ENCODE data around the gene NOSIP.
A peak's percentile ranks its signal among the peaks of the same experiment; 100 is the strongest.

Gene NOSIP

DNA sequence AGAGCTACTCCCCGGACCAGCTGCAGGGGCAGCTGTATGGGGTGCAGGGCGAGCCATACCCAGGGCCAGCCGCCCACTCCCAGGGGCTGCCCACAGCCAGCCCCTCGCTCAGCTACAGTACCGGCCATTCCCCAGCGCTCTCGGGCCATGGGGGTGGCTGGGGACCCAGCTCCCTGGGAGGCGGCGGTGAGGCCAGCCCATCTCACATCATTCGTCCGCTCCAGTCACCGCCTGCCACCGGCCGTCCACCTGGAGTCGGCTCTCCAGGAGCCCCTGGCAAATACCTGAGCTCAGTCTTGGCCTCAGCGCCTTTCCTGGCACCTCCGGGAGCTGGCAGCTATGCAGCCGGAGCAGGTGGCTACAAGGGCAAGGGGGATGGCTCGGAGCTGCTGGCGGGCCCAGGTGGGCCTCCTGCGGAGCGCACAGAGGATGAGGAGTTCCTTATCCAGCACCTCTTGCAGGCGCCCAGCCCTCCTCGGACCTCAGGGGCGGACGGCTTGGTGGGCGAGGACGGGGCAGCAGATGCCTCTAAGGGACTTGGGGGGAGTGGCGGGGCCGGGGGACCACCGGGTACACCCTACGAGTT is 15.6 kb upstream of the NOSIP start:
- DNase-seq (ENCODE audit: extremely low spot score, insufficient read length, low read depth): no peak
- no peak for FAIRE-seq

DNA sequence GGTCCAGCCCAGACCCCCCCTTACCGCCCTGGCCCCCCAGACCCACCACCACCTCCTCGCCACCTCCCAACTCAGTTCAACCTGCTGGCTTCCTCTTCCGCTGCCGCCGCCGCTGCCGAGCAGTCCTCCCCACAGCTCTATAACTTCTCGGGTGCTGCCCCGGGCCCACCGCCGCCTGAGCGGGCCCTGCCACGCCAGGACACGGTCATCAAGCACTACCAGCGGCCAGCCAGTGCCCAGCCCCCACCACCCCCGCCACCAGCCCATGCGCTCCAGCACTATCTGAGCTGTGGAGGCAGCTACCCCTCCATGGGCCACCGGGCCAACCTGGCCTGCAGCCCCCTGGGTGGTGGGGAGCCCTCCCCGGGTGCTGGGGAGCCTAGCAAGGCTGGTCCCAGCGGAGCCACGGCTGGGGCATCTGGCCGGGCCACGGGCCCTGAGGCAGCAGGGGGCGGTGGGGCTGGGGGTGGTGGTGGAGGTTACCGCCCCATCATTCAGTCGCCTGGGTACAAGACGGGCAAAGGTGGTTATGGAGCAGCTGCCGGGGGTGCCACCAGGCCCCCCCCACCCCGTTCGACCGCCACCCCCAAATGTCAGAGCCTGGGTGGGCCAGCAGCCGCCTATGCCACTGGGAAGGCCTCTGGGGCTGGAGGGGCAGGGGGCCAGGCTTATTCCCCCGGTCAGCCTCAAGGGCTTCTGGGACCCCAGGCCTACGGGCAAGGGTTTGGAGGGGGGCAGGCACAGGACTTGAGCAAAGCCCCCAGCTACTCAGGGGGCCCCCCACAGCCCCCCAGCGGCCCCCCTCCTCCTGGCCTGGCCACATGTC is 14.8 kb upstream of the NOSIP start:
- DNase-seq (ENCODE audit: extremely low spot score, insufficient read length, low read depth): no peak
- no peak for FAIRE-seq

DNA sequence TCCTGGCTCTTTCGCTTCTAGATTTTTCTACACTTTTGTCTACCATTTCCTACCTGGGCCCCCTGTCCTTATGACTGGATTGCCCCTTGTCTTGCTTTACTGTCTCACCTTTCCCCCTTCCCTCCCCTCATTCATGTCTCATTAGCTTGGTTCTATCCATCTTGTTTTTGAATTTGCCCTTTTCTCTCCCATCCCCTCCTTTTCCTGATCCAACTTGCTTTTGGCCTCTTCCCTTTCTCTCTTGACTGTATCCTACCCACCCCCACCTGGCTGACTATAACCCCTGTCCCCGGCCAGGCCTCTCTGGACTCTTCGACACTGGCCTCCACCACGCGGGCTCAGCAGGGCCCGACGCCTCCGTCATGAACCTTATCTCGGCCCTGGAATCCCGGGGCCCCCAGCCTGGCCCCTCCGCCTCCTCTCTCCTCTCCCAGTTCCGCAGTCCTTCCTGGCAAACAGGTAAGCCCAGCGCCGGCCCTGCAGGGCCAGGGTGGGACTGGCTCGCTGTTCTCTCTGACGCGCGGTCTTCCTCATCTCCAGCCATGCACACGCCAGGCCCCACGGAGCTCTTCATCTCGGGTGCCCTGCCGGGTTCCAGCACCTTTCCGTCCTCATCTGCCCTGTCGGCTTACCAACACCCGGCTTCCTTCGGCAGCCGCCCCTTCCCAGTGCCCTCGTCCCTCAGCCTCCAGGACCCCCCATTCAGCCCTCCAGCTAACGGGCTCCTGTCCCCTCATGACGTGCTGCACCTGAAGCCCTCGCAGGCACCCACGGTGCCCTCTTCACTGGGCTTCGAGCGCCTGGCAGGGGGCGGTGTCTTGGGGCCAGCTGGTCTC is 14.0 kb upstream of the NOSIP start:
- FAIRE-seq (no peak), DNase-seq (ENCODE audit: extremely low spot score, insufficient read length, low read depth) (no peak)

DNA sequence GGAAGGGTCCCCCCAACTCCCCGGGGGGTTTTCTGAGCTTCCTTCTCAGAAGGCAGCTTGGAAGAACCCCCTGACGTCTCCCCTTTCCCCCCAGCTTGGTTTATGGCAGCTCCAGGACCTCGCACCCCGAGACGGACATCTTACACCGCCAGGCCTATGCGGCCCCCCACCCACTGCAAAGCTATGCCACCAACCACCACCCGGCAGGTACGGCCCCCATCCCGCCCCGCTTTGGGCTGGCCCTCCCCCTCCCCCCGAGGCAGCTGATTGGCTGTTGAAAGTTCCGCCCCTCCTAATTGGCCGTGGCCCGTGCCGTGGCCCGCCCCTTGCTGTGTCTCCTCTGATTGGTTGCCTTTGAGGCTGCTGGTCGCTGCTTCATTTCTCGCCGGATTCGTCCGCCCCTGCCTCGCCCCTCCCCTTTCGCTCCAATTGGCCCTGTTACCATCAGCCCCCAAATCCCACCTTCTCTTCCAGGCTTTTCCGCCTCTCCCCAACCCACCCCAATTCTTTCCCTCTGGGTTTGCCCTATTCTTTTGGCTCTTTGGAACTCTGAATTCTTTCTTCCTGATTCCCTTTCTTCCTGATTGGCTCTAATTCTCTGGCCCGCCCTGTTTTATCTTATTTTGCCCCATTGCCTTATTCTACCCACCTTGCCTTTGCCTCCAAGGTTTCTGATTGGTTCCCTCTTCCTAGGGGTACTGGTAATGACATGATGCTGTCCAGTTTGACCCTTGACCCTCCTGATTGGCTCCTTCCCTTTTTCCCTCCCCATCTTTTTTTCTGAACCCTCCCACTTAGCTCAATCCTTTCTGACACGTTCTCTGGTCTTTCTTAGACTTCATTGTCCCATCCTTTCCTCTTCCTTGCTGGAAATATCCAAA is 13.1 kb upstream of the NOSIP start:
- DNase-seq (ENCODE audit: extremely low spot score, insufficient read length, low read depth) (peak; percentile 99), FAIRE-seq (peak; percentile 99)

DNA sequence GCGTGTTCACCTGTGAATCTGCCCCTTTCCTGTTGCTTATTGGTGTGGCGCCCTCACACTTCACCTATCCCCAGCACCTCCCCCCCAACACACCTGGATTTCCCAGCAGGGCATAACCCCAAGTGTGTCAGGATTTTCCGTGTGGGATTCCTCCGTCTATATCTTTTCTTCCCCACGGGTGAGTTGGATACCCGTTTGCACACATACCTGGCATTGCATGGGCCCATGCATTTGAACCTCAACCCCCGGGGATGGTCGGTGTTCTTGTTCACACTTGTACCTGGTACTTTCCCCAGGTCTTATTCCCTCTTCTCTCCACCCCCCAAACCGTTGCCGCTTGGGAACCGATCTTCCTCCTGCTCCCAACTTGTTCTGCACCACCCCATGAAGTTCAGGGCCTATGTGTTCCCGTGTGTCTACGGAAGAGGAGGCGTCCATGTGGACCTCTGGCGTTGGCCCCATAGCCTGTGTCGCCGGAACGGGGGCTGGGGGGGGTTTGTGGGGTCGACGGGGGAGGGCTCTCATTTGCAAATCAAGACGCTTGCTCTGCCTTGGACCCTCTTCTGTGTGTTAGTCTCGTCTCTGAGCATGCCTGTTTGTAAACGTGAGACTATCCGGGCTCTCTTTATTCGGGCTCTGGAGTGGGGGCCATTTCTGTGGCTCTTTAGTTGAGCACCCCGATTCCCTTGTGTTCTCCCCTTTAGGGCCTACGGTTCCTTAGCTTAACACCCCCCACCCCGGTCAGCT is 12.3 kb upstream of the NOSIP start:
- no peak for DNase-seq (ENCODE audit: extremely low spot score, insufficient read length, low read depth)
- peak; percentile 73 for FAIRE-seq

DNA sequence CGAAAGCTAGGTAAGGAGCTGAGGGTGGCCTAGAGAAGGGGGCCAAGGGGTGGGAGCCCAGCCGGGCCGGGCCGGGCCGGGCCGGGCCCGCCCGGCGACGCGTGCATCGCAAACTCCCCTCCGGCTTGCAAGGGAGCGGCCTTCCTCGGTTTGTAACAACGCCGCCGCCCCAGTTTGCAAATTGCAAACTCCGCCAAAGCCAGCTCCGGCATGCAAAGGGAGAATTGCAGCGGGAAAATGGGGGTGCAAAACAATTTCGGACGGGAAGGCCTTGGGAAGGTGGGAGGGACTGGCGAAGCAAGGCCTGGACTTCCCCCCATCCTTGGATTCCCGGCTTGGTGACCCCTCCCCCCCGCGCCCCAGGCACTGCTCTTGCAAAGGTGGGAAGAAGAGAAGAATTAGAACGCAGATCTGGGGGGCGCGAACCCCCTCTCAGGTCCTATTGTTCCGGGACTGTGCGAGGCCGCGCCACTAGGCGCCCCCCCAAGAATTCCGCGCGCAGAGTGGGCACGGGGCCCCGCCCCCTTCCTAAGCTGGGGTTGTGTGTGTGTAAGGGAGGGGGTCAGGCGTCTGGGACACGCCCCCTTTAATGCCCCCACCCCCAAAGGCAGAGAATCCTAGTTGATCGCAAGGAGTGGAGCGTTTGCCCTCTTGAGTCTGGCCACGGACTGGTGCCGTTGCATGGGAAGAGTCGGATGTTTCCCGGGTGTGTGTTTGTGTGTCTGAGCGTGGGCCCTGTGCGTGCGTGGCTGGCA is 11.6 kb upstream of the NOSIP start:
- DNase-seq (ENCODE audit: extremely low spot score, insufficient read length, low read depth) (no peak), FAIRE-seq (peak; percentile 70)

DNA sequence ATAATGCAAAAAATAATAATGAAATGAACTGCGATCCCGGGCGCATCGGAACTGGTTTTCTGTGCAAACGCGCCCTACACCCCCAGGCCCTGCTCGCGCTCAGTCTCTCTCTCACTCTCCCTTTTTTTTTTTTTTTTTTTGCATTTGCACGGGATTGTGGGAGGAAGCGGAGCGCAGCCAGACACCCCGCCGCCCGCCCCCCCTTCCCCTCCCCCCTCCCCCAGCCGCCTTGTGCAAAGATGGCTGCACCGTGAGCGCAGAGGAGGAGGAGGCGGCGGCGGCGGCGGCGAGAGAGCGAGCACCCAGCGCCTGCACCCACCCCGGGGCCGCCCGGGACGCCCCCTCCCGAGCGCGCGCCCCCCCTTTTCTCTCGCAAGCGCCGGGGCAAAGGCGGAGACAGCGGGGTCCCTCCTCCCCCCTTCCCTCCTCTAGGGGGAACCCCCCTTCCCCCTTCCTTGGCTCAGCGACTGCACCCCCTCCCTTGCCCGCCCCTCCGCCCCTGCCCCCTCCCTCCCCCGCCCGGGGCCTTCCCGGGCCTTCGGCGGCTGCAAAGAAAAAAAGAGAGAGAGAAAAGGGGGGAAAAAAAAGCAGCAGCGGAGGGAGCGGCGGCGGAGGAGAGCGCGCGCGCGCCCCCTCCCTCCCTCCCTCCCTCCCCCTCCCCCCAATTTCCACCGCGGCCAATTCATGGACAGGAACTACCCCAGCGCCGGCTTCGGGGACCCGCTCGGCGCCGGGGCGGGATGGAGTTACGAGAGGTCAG is 10.8 kb upstream of the NOSIP start, which contains the start of gene PRR12:
PRR12 (plus strand) TSS at position 212 of the 760 bp plus-strand sequence; CDS start at position 685, 473 bp downstream.
- peak; percentile 35 for FAIRE-seq
- peak; percentile 67 for DNase-seq (ENCODE audit: extremely low spot score, insufficient read length, low read depth)

DNA sequence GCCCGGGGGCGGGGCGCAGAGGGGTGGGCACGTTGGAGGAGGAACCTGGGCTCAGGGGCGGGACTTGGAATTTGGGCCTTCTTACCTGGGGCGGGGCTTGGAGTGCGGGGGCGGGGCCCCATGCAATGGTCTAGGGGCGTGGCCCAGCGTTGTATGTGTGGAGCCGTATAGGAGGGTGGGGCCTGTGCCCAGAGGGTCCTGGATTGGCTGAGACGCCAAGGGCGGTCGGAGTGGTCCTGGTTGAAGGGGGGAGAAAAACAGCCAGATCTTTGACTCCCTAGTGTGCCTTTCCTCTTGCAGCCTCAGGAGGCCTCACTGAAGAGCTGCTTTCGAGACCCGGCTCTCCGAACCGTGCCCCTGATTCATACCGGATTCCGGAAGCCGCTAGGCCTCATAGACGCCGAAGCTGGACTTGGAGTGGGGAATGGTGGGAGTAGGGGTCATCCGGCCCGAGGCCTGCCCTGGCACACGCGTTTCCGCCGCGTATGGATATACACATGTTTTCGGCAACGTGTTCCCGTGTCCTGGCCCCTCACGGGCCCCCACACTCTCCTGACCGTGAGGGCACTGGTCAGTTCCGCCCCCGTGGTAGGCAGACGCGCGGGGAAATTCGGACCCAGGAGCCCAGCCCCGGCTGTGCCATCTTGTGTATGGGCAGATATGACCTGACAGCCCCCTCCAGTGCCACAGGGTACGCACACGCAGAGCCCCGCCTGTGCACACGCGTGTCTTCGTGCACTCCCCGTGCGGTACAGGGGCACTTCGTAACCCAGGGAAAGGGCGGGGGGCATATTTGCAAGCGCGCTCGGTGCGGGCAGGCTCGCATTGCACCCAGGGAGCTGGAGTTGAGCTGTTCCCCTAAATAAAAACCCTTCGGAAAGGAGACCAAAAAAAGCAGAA is 10.0 kb upstream of the NOSIP start:
- DNase-seq (ENCODE audit: extremely low spot score, insufficient read length, low read depth): peak; percentile 83
- FAIRE-seq: peak; percentile 100

DNA sequence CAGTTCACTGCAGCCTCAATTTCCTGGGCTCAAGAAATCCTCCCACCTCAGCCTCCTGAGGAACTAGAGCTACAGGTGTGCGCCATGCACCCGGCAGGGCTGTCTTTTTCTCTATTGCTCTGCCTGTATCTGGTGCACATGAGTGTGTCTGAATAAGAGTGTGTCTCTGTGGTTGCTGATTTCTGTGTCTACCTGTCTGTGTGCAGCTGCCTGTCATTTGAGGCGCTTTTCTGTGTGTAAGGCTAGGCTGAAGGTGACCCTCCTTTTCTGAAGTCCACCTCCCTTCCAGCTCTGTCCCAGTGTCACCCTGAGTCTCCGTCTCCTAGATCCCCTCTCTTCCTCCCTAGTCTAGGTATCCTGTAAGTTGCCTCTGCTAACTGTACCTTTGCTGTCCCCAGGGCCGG is 9.1 kb upstream of the NOSIP start:
- DNase-seq (ENCODE audit: extremely low spot score, insufficient read length, low read depth) (no peak), FAIRE-seq (peak; percentile 5)

DNA sequence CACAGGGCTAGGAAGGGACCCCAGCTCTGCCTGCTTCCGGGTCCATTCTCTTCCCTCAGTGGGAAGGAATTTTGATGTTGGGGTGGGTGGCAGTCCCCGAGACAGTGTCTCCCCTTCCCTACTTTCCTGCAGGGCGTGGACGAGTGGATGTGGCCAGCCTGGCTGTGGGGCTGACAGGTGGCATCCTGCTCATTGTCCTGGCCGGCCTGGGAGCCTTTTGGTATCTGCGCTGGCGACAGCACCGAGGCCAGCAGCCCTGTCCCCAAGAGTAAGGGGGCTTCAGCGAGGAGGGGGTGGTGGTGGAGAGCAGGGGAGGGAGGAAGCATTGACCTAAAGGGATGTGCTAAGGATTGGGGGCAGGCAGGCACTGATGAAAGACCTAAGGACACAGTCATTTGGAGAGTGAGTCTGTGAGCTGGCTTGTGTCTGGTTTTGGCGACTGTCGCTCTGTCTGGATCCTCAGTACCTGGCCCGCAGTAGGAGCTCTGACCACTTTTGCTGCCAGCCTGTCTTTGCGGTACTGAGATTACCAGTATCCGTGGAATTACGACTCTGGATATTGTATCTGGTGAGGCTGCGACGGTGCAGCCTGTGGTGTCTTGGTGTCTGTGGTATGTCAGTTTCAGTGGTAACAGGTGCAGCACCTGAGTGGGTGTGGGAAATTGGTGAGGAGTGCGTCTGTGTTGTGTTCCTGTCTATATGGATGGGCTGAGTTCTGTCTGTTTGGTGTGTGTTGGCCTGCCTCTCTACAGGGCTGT is 8.2 kb upstream of the NOSIP start:
- DNase-seq (ENCODE audit: extremely low spot score, insufficient read length, low read depth): no peak
- FAIRE-seq: no peak

DNA sequence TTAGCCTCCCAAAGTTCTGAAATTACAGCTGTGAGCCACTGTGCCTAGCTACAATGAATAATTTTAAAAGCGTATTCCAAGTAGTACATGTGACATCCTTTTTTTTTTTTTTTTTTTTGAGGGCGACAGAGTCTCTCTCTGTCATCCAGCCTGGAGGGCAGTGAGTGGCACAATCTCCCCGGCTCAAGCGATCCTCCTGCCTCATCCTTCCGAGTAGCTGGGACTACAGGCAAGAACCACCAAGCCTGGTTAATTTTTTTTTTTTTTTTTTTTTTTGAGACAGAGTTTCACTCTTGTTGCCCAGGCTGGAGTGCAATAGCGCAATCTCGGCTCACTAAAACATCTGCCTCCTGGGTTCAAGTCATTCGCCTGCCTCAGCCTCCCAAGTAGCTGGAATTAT is 6.9 kb upstream of the NOSIP start:
- FAIRE-seq: no peak
- no peak for DNase-seq (ENCODE audit: extremely low spot score, insufficient read length, low read depth)

DNA sequence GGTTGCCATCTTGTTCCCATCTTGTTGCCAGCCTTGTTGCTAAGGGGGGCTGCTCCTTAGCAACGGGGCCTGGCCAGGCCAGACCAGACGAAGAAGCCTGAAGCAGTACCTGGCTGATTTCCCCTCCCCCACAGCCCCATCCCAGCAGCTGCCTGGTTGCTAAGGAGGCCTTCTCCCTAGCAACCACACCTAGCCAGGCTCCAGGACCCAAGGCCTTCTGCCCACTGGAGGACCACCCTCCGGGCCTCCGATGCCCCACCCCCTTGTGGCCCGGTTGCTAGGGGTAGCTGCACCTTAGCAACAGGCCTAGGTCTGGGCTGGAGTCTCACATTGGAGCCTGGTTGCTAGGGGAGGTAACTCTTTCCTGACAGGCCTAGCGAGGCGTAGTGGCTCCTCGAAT is 4.7 kb upstream of the NOSIP start:
- FAIRE-seq: no peak
- DNase-seq (ENCODE audit: extremely low spot score, insufficient read length, low read depth): no peak

DNA sequence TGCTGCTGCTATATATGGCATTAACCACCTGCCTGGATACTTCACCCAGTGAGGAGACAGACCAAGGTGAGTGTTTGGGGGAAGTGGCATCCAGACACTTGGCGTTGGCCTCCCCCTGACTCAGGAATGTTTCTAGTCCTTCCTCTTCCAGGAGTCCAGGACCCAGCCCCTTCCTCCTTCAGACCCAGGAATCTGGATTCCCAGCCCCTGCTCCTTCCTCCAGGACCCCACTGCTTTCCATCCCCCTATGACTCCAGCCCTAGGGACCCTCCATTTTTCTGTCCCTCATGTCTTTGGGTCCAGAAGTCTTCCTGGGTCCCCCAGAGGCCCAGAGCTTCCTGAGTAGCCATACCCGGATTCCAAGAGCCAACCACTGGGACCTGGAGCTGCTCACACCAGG is 2.9 kb upstream of the NOSIP start:
- DNase-seq (ENCODE audit: extremely low spot score, insufficient read length, low read depth) (no peak), FAIRE-seq (no peak)

DNA sequence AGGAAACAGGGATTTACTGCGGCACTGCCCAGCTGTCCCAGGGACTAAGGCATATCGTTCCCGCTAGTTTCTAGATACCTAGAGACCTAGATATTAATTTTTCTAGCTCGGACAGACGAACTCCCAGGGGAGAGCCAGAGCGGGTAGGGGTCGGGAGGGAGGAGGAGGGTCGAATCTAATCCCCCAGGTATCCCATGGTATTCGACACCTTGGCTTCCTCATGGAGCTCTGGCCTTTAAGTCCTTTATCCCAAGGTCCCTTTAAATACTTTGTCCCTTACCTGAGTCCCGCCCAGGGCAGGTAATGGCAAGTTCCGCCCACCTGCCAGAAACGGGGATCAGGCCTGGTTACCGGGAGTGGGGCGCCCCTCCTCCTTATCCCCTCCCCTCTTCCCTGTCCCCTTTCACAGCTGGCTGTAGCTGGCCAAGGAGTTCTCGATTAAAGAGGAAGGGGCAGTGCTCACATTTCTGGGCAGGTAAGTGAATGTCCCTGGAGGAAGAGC is 702 bp upstream of the NOSIP start, which contains the start of gene PRRG2:
PRRG2 (plus strand) TSS at position 310 of the 502 bp plus-strand sequence. CDS start 1,904 bp downstream, outside the sequence.
- DNase-seq (ENCODE audit: extremely low spot score, insufficient read length, low read depth): no peak
- no peak for FAIRE-seq

DNA sequence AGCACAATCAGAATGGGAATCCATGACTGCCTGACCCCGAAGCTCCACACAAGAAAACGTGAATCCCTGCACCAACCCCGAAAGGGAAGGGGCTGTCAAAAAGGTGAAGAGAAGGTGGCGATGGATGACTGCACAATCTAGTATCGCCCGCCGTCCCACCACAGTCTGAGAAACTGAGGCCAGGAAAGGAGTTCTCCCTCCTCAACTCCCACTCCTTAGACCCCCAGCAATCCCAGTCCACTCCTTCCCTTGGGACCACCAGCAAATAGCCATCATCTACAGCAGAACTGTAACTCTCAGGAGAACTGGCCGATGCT is 451 bp downstream of the NOSIP start:
- FAIRE-seq (no peak), DNase-seq (ENCODE audit: extremely low spot score, insufficient read length, low read depth) (no peak)

DNA sequence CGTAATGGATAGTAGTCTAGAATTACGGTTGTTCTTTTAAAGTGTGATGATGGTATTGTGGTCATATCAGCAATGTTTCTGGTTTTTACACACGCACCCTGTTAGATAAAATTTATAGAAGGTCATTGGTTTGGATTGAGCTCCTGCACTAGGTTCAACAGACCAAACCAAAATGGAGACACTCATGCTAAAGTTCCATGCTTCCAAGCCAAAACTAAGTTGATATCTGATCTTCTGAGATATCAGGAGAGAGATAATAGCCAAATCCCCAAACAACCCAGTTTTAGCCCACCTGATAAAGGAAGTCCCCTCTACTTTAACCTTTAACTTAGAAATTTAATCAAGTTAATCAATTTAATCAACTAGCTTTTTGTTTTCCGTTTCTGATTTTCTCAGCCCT is 1.2 kb downstream of the NOSIP start:
- DNase-seq (ENCODE audit: extremely low spot score, insufficient read length, low read depth) (no peak), FAIRE-seq (no peak)

Data from GM18507 (cell line).